ENCODE data around the gene ABO.
"Not testable (repeated sequence)": the region's sequence is repeated elsewhere in the genome, so short reads cannot be mapped to it uniquely, and the experiment has no call there.

Gene ABO

GRCh38 chr9:133251773-133252172 lies 23.2 kb downstream of the ABO start:
- DNase-seq (ENCODE audit: extremely low spot score) = peak; percentile 13
- CTCF ChIA-PET = no interaction called here

GRCh38 chr9:133251221-133251620 lies 23.8 kb downstream of the ABO start:
- CTCF ChIA-PET; POLR2A ChIA-PET; DNase-seq (ENCODE audit: extremely low spot score): not testable (repeated sequence)

More at GRCh38 chr9:133251773-133252172, 23.2 kb downstream of the ABO start:
- POLR2A ChIA-PET = no interaction called here
- TF ChIP-seq CTCF (IDR thresholded peaks at IDR 0.05; ENCODE audit: control extremely low read depth, extremely low read depth, low read depth, missing control alignments) = no peak

- ChIA-PET CTCF (no interaction called here), POLR2A (no interaction called here)
- no peak for DNase-seq (ENCODE audit: extremely low spot score)
- no peak for TF ChIP-seq CTCF (IDR thresholded peaks at IDR 0.05; ENCODE audit: control extremely low read depth, extremely low read depth, low read depth, missing control alignments)
Observed at GRCh38 chr9:133250741-133251170, 24.2 kb downstream of the ABO start.

GRCh38 chr9:133249337-133249736 lies 25.7 kb downstream of the ABO start:
- no peak for TF ChIP-seq CTCF (IDR thresholded peaks at IDR 0.05; ENCODE audit: control extremely low read depth, extremely low read depth, low read depth, missing control alignments)
- POLR2A ChIA-PET = no interaction called here
- CTCF ChIA-PET = interaction anchor here (1.3 kb wide), 1 partner anchor 10 kb away, joined by 3 read pairs; no protein-coding TSS in a partner anchor
- no peak for DNase-seq (ENCODE audit: extremely low spot score)

- DNase-seq (ENCODE audit: extremely low spot score) = no peak
- TF ChIP-seq CTCF (IDR thresholded peaks at IDR 0.05; ENCODE audit: control extremely low read depth, extremely low read depth, low read depth, missing control alignments) = no peak
- CTCF ChIA-PET = interaction anchor here (1.3 kb wide), 1 partner anchor 9 kb away, joined by 3 read pairs; no protein-coding TSS in a partner anchor
- POLR2A ChIA-PET = no interaction called here
Observed at GRCh38 chr9:133248726-133249295, 26.2 kb downstream of the ABO start.

- DNase-seq (ENCODE audit: extremely low spot score) = no peak
- CTCF ChIA-PET = interaction anchor here (0.7 to 2.1 kb wide), 2 partner anchors 9 to 61 kb away, joined by 3 to 5 read pairs; no protein-coding TSS in a partner anchor
- POLR2A ChIA-PET = interaction anchor here (0.6 kb wide), 1 partner anchor 84 kb away, joined by 3 read pairs; no protein-coding TSS in a partner anchor
- TF ChIP-seq CTCF (IDR thresholded peaks at IDR 0.05; ENCODE audit: control extremely low read depth, extremely low read depth, low read depth, missing control alignments) = no peak
Observed at GRCh38 chr9:133247632-133248031, 27.4 kb downstream of the ABO start.

GRCh38 chr9:133246991-133247390 lies 28.0 kb downstream of the ABO start:
- DNase-seq (ENCODE audit: extremely low spot score) = no peak
- CTCF ChIA-PET = interaction anchor here (0.7 to 2.1 kb wide), 2 partner anchors 8 to 61 kb away, joined by 3 to 5 read pairs; no protein-coding TSS in a partner anchor
- TF ChIP-seq CTCF (IDR thresholded peaks at IDR 0.05; ENCODE audit: control extremely low read depth, extremely low read depth, low read depth, missing control alignments) = no peak
- POLR2A ChIA-PET = interaction anchor here (0.6 kb wide), 1 partner anchor 85 kb away, joined by 3 read pairs; no protein-coding TSS in a partner anchor

Data from GM10248 (cell line).